NCI-H1092 (cell line): ENCODE results near the gene CSPG5.

Experiments
- DNase-seq: peaks from one replicate; lab custom pipeline; 2025; lab: John Stamatoyannopoulos, UW

Gene CSPG5

DNA sequence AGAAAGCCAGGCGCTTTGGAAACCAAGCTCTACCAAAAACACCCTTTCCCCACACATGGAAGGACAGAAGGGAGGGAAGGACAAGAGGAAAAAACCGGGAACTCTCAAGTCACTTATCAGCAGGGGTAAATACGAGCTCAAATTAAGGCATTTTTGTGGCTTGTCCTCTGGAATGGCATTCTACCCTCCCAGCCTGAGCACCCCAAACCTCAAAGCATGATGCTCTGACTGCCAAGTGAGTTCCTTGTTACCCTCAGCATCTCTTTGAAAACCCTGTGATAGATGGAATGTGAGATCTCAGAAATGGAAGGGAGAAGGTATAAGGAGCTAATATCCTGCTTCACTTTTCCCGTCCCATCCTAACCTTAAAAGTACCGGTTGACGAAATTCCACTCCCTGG is 8.1 kb upstream of the CSPG5 start:
- no peak for DNase-seq

DNA sequence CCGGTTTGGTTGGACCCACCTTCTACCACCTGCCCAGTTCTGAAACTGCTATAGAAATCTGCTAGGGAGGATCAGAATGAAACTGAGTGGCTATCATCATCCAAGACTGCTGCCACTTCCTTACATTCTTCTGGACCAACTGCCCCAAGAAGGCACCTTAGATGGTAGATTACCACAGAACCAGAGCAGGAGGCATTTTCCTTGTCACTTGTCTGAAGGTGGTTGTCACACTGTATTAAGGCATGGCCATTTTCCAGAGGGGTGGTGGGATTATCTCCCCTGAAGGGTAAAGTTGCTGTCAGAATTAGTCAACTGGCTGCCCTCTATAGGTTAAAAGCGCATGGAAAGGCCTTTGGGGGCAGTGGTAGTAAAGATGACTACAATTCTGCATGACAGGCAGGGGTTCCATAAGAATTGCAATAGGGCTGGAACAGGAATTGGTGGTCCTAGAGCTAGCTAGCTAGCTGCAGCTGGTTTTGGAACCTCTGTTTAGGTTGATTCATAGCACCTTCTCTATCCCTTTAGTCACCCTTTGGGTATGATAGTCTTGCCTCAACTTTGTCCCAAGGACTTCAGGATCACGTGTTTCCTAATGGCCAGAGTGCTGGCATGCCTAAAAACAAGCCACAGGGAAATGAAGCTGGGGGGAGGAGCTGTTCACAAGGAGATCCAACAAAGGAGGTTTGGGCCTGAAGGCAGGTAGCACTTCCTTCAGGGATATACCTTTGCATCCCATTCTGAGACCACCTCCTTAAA is 4.8 kb upstream of the CSPG5 start:
- DNase-seq: no peak

DNA sequence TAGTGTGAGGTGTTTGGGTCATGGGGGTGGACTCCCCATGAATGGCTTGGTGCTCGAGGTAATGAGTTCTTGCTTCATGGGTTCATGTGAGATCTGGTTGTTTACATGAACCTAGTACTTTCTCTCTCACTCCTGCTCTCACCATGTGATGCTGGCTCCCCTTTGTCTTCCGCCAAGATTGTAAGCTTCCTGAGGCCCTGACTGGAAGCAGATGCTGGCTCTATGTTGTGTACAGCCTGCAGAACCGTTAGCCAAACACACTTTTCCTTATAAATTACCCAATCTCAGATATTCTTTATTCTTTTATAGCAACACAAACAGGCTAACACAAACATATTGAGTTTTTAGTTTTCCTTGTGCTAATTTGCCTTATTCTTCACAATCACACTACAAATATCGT is 3.2 kb upstream of the CSPG5 start:
- no peak for DNase-seq

DNA sequence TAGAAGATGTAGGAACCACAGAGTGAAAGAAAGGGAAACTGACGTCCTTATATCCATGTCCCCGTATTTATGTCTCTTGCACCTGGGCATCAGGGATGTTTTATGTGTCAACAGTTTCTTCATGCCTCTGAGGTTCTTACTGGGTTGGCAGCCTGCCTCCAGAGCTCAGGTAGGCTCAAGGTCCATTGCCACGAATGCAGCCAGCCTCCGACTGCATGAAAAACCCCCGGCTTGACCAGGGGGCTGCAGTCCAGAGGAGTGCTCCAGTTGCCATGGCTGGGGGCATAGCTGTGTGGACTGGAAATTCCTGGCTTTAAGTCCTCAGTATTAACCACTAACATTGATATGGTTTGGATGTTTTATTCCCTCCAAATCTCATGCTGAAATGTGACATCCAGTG is 2.8 kb upstream of the CSPG5 start:
- no peak for DNase-seq

DNA sequence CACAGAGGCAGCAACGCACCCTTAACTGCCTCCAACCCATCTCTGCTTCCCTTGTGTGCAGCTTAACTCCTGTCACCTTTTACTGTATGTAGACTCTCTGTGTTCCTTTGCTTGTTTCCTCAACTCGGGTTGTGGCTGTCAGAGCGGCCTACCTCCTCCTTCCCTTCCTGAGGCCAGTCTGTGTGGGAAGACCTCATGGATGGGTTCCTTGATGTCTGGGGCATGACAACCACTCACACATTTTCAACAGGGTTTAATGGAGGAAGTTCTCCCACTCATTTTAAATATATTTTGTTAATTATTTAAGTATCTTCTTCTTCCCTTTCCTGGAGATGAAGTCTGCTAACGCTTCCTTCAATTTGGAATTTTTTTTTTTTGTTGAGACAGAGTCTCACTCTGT is 1.8 kb upstream of the CSPG5 start:
- no peak for DNase-seq

- no peak for DNase-seq
These were observed 1.2 kb upstream of the CSPG5 start for GRCh38 chr3:47579875-47580274.

DNA sequence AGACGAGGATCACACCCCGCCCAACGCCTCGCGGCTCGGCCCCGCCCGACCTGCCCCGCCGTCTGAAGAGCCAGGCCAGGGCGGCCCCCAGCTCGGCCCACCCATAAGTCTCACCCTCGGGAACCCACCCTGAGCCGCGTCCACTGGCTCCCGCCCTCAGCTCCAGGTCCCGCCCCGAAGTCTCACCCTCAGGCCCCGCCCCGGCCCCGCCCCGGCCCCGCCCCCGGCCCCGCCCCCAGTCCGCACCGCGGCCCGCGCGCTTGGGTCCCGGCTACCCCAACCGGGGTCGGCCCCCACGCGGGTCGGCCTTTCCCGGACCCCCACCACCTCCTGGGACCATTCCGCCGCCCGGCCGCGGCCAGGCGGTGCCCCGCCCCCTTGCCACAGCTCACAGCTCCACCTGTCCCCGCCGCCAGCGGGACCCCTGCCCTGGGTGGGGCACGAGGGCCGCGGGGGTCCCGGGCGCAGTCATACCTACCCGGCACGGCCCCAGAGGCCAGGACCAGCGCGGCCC is 489 bp downstream of the CSPG5 start:
- DNase-seq: no peak

GRCh38 chr3:47577583-47578118 is 1.0 kb downstream of the CSPG5 start:
- DNase-seq: no peak

DNA sequence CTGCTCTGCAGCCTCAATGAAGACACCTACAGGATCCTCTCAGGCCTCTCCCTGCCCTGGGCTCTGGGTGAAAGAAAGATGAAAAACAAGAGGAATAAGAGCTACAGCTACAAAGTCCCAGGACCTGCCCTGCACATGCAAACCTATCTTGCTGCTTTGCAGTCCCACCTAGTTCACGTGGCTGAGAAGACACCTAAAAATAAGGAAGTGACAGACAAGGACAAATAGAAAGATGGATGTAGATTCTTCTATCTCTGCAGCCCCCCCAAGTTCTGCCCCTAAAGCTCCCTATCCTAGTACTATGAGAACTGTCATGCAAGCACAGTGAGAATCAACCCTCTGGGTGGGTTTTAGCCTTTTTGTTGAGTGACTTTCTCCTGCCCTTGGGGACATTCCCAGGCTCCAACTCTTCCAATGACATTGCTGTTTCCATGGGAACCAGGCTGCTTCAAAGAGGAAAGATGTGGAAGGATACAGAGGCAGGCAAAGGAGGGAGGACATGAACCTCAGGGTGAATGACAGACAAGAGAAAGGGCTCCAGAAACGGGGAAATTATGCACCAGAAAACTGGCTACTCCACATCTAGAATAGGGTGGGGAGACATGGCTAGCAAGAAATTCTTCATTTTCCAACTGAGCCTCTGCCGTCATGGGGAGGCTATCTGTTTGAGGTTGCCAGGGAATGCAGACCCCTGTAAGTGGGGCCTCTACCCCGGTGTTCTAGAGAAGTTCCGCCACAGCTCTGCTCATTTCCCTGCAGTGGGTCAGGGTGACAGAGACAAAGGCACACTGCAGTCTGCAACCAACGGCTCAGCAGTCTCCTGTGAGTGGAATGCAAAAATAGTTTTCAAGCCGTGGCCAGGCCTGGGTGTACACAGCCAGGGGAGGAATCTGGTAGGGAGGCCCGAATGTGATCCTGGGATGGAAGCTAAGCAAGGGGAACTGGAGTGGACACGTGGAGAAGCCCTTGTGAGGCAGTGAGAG is 5.2 kb downstream of the CSPG5 start:
- no peak for DNase-seq

DNA sequence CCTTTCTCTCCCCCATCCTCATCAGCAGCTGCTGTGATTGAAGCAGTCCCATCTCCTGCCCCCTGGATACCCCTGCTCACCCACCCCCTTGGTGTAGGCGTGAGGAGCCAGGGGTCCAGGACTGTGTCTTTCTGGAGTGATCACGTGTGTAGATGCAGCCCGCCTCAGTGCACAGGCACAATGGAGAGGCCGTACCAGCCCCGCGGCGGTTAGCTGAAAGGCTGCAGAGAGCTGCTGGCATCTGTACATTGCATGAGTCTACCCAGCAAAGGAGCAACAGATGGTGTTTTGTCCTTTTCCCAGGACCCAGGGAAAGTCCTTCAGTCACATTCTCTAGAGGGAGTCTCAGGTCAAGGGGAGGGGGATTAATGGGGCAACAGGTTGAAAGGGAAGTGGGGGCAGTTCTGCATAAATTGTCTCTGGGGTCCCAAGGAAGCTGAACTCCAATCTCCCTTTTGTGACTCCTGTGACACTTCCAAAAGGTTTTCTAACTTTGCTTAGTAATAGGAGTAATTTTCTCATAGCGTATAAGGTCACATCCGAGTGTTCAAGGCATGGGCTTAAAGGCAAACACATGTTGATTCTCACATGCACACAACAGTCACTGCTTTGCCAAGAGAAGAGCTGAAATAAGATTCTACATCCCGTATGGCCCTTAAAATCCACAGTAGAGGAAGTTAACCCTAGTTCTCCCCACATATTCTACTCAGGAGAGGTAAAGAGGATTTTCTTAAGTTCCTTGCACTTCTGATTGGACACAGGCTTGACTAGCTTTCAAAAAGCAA is 7.1 kb downstream of the CSPG5 start:
- peak; percentile 39 for DNase-seq

DNA sequence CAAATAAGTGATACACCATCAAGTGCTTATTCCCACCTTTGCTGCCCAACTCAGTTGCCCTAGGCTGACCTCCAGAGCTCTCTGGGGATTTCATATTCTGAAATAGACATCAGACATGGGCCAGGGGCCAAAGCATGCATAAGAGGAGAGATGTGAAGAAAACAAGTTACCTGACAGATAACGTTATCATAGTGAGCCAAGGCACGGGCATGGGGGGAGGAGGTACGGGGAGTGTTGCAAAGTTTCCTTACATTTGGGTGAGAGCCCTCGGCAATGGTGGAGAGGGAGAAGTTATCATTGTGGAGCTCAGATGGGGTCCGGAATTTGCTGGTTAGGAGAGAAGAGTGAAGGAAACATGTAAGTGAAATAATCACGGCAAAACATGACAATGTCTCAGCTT is 9.8 kb downstream of the CSPG5 start:
- no peak for DNase-seq

GRCh38 chr3:47567149-47567548 is 11.5 kb downstream of the CSPG5 start:
- no peak for DNase-seq

DNA sequence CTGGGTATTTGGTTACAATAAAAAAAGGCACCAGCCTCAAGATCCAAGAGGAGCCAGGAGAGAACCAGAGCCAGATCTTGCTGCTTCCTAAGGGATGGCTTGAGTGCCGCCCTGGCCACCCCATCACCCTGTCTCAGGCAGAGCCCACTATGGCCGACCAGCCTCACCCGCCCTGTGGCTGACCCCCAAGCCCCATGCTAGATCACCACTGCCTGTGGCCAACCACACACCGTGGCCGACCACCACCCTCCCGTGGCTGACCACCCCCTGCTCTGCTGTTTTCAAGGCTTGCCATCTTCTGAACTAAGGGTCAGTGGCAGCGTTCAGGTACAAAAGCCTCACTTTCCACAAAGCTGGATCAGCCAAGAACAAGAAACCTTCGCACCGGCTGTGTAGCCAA is 12.0 kb downstream of the CSPG5 start:
- no peak for DNase-seq

- no peak for DNase-seq
These were observed 12.7 kb downstream of the CSPG5 start for GRCh38 chr3:47565734-47566550.

DNA sequence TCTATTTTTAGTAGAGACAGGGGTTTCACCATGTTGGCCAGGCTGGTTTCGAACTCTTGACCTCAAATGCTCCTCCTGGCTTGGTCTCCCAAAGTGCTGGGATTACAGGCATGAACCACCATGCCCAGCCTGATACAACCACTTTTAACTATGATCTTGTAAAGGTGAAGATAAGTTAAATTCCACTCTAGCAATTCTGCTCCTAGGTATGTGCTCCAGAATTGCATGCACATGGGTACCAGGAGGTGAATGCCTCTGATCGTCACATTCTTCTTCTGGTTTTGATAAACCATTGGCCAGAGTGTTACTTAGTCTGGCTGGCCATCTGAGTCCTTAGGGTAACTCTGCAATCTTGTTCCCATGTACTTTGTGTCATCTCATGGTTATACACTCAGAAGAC is 22.3 kb downstream of the CSPG5 start:
- DNase-seq: no peak

DNA sequence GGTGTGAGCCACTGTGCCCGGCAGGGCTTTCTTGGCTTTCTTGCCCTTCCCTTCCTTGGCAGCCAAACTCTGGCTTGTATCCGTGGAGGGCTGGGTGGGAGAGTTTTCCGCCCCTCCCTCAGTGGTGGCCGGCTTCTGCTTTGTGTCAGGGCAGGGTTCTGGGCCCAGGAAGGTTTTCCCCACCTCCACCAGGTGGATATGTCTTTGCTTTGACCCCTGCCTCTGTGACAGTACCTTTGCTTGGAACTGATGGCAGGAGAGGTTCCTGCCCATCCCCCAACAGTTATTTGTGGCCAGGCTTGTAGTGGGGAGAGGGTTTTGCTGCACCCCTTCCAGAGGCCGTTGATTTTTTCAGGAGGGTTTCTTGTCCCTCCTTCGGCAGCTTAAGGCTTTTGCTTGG is 24.3 kb downstream of the CSPG5 start:
- DNase-seq: no peak

GRCh38 chr3:47553407-47553806 is 25.3 kb downstream of the CSPG5 start:
- DNase-seq: no peak

GRCh38 chr3:47542471-47543173 is 36.0 kb downstream of the CSPG5 start:
- no peak for DNase-seq

DNA sequence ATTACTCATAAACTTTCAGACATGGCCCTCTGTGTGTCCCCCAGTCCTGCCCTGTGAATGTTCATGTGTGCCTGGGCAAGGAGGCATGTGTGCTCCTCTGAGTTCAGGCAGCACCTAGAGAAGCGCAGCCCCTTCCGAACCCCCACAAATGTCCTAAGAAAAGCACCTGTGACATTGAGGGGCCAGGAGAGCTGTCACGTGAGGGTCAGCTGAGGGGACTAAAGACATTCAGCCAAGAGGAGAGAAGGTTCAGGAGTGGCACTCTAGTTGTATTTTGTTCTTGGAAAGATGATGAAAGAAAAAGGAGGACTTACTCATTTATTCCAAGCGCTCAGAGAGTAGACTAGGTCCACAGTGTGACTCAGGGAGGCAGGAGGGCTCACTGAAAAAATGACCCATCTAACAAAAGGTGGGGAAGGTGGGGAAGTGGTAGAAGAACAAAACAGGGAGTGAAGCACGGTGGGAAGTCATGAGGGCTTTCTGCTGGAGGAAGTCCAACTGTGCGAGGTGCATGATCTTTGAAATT is 37.0 kb downstream of the CSPG5 start:
- DNase-seq: no peak

DNA sequence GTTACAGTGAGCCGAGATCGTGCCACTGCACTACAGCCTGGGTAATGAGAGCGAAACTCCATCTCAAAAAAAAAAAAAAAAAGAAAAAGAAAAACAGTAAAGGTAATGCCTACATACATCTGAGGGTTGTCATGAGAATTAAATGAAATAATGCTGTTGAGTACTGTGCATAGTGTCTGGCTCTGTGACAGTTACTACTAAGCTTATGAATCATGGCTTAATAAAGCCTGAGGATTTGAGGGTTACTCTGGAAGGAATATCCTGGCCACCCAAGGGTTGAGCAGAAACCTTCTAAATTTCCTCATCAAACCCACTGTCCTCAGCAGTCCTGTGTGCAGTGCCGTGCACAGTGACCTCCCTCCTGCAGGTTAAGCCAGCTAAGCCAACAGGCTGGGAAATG is 38.4 kb downstream of the CSPG5 start:
- DNase-seq: no peak
